OCI-LY1 (cell line): ENCODE measurements around the gene CACFD1.

Experiments used
- H2AFZ ChIP-seq: fragments of 200-600 bp; sonication (generic), shearing (Covaris generic); 2 replicates; pipeline ENCODE4 v1.6.0; 2014; ENCODE audit warnings: antibody characterized with exemption, mild to moderate bottlenecking, low read length
- H3F3A ChIP-seq: fragments of 200-600 bp; sonication (generic), shearing (Covaris generic); 2 replicates; pipeline ENCODE4 v1.6.0; 2014; ENCODE audit warnings: mild to moderate bottlenecking, antibody characterized with exemption, low read length, moderate library complexity; ENCODE audit not compliant: insufficient read depth
- H3K27ac ChIP-seq: fragments of 200-600 bp; sonication (generic); 2 replicates; pipeline ENCODE4 v1.5.1; 2014; ENCODE audit warnings: low read length, mixed run types, mild to moderate bottlenecking, low read depth; ENCODE audit not compliant: poor library complexity, severe bottlenecking
- H3K27me3 ChIP-seq: fragments of 200-600 bp; sonication (generic); 2 replicates; pipeline ENCODE4 v1.6.0; 2014; ENCODE audit warnings: antibody characterized with exemption, mild to moderate bottlenecking, low read length, moderate library complexity; ENCODE audit not compliant: insufficient read depth
- H3K36me3 ChIP-seq: fragments of 200-600 bp; sonication (generic); 2 replicates; pipeline ENCODE4 v1.6.1; 2014; ENCODE audit warnings: mild to moderate bottlenecking, antibody characterized with exemption, low read length, moderate library complexity, mixed read lengths; ENCODE audit not compliant: insufficient read depth
- H3K4me1 ChIP-seq: fragments of 200-600 bp; sonication (generic); 2 replicates; pipeline ENCODE4 v1.5.1; 2014; ENCODE audit warnings: mild to moderate bottlenecking, low read length, moderate library complexity; ENCODE audit not compliant: insufficient read depth, severe bottlenecking
- H3K4me2 ChIP-seq: fragments of 200-600 bp; sonication (generic), shearing (Covaris generic); 2 replicates; pipeline ENCODE4 v1.6.1; 2014; ENCODE audit warnings: low read length
- H3K4me3 ChIP-seq: fragments of 200-600 bp; sonication (generic); 2 replicates; pipeline ENCODE4 v1.5.1; 2014; ENCODE audit warnings: low read length, low read depth, mild to moderate bottlenecking, mixed read lengths; ENCODE audit not compliant: poor library complexity, severe bottlenecking
- H3K79me2 ChIP-seq: fragments of 200-600 bp; shearing (Covaris generic); 2 replicates; pipeline ENCODE4 v1.6.1; 2016; ENCODE audit warnings: mixed run types, low read length, mixed read lengths; ENCODE audit not compliant: insufficient read depth
- H3K9ac ChIP-seq: fragments of 200-600 bp; sonication (generic), shearing (Covaris generic); 2 replicates; pipeline ENCODE4 v1.6.1; 2014; ENCODE audit warnings: mild to moderate bottlenecking, low read length, mixed read lengths
- H3K9me2 ChIP-seq: fragments of 200-600 bp; sonication (generic), shearing (Covaris generic); 2 replicates; pipeline ENCODE4 v1.6.1; 2014; ENCODE audit warnings: low read depth, mild to moderate bottlenecking, low read length, mixed read lengths
- H3K9me3 ChIP-seq: fragments of 200-600 bp; shearing (Covaris generic); 2 replicates; pipeline ENCODE4 v1.6.1; 2014; ENCODE audit warnings: low read length, mixed read lengths
- H4K20me1 ChIP-seq: fragments of 200-600 bp; sonication (generic), shearing (Covaris generic); 2 replicates; pipeline ENCODE4 v1.6.0; 2016; ENCODE audit warnings: mild to moderate bottlenecking, low read length; ENCODE audit not compliant: insufficient read depth
- CTCF ChIP-seq: fragments of 200-600 bp; sonication (generic), shearing (Covaris generic); IDR thresholded peaks from 2 replicates; pipeline ENCODE4 v1.5.1; 2017; ENCODE audit warnings: mild to moderate bottlenecking, antibody characterized with exemption, low read length, moderate library complexity, mixed read lengths
- EZH2 ChIP-seq: fragments of 200-600 bp; sonication (generic), shearing (Covaris generic); IDR thresholded peaks from 2 replicates; pipeline ENCODE4 v1.8.0; 2017; ENCODE audit warnings: borderline replicate concordance, mixed run types, mild to moderate bottlenecking, antibody characterized with exemption, low read length, moderate library complexity, mixed read lengths

Gene CACFD1

GRCh38 chr9:133478851-133479711, 19.3 kb downstream of the CACFD1 start, which contains the start of gene SLC2A6:
TSS of gene SLC2A6 (minus strand) at chr9:133479099. CDS start at chr9:133479059, 40 bp downstream.
- Histone ChIP-seq H3K79me2 (no peaks in the 10 kb centered on the region), H3K36me3 (peaks cover 6% of the 10 kb centered on the region; the same call in 1 of the 2 replicates), H3K27ac (peak within 1 kb of the TSS; percentile 64), H3F3A (no peaks in the 10 kb centered on the region), H3K4me2 (peak within 1 kb of the TSS; percentile 90), H3K9me2 (no peaks in the 10 kb centered on the region), H3K4me1 (peaks cover 20% of the 10 kb centered on the region), H2AFZ (no peak within 1 kb of the TSS), H3K9me3 (no peaks in the 10 kb centered on the region), H3K4me3 (peak within 1 kb of the TSS; percentile 82), H3K9ac (peak within 1 kb of the TSS; percentile 83), H4K20me1 (no peaks in the 10 kb centered on the region), H3K27me3 (no peaks in the 10 kb centered on the region)
- TF ChIP-seq CTCF: no peak
- no peak for TF ChIP-seq EZH2

GRCh38 chr9:133483611-133484010, 23.8 kb downstream of the CACFD1 start:
- H3K4me2 ChIP-seq: no peak overlapping the region
- TF ChIP-seq EZH2: no peak
- no peak for TF ChIP-seq CTCF

GRCh38 chr9:133484671-133485437, 25.1 kb downstream of the CACFD1 start:
- no peak overlapping the region for H2AFZ ChIP-seq
- no peaks in the 10 kb centered on the region for H4K20me1 ChIP-seq
- no peaks in the 10 kb centered on the region for H3K27me3 ChIP-seq
- H3K4me3 ChIP-seq: no peak overlapping the region
- H3K27ac ChIP-seq: no peak overlapping the region
- no peaks in the 10 kb centered on the region for H3K79me2 ChIP-seq
- no peaks in the 10 kb centered on the region for H3K9me3 ChIP-seq
- H3K36me3 ChIP-seq: no peaks in the 10 kb centered on the region
- peaks cover 9% of the 10 kb centered on the region for H3K4me1 ChIP-seq
- H3K9ac ChIP-seq: no peak overlapping the region
- no peaks in the 10 kb centered on the region for H3K9me2 ChIP-seq
- no peaks in the 10 kb centered on the region for H3F3A ChIP-seq
- TF ChIP-seq CTCF: no peak
- no peak for TF ChIP-seq EZH2
- H3K4me2 ChIP-seq: no peak overlapping the region

More at GRCh38 chr9:133483611-133484010, 23.8 kb downstream of the CACFD1 start:
- no peaks in the 10 kb centered on the region for H3K9me2 ChIP-seq
- no peaks in the 10 kb centered on the region for H3F3A ChIP-seq
- no peaks in the 10 kb centered on the region for H4K20me1 ChIP-seq
- H3K36me3 ChIP-seq: no peaks in the 10 kb centered on the region
- no peak overlapping the region for H3K4me3 ChIP-seq
- H3K27me3 ChIP-seq: no peaks in the 10 kb centered on the region
- no peaks in the 10 kb centered on the region for H3K9me3 ChIP-seq
- H3K4me1 ChIP-seq: peaks cover 16% of the 10 kb centered on the region
- H3K79me2 ChIP-seq: no peaks in the 10 kb centered on the region
- H2AFZ ChIP-seq: no peak overlapping the region
- no peak overlapping the region for H3K9ac ChIP-seq
- H3K27ac ChIP-seq: no peak overlapping the region
